NCI-H1048 (cell line): ENCODE data around the gene OMA1.

Experiments used
- DNase-seq: peaks from one replicate; lab custom pipeline; 2025; lab: John Stamatoyannopoulos, UW

The OMA1 gene

GRCh38 chr1:58457023-58457635 is 89.4 kb downstream of the OMA1 start:
- DNase-seq: no peak

DNA sequence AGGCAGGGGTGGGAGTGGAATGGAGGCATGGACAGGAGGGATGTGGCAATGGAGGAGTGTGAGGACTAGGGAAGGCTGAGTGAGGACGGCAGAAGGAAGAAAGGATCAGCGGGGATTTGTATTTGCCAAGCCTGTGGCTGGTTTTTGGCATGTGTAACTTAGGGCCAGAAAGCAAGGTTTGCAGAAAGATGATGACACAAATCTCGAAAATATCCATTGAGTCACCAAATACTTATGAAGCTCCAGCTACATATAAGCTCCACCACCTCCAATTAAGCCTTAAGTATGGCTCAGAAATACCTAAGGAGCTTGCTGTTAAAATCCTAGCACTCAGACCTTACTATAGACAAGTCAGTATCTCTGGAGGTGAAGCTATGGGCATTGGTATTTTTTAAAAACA is 90.1 kb downstream of the OMA1 start:
- DNase-seq: no peak

DNA sequence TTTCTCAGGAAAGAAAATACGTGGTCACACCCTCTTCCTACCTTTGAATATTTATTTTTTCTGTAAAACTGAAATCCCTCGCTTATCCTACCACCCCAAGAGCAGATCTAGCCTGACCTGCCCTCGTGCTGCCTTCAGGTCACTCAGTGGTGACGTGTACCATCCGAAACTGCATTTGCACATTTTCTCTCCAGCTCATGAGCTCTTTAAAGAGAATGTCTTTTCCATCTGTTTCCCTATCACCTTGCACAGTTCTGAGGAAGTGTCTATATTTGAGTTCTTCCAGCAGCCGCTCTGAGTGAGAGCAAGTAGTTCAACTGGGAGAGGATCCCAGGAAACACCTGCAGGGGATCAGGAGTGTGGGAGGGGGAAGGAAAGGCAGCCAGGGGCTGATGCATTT is 91.7 kb downstream of the OMA1 start:
- DNase-seq: no peak

GRCh38 chr1:58454385-58454784 is 92.1 kb downstream of the OMA1 start:
- DNase-seq: no peak

GRCh38 chr1:58451560-58452191 is 94.8 kb downstream of the OMA1 start:
- no peak for DNase-seq

GRCh38 chr1:58447886-58448285 is 98.6 kb downstream of the OMA1 start:
- no peak for DNase-seq

DNA sequence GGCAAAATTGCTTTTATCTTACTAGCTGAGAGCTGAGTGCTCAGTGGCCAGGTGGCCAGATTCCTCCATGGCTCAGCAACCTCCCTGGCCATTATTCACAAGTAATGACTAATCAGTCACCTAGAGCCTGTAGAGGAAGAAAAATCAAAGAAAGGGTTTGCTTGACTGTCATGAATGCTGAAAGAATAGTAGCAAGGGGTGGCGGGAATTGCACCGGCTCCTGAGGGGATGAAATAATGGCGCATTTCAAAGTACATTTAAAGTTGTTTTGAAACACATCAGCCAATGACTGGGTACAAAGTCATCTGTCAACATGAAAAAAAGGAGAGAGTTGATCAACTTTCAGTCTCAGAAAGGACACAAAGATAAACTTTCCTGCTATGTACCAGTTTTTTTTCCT is 99.5 kb downstream of the OMA1 start:
- no peak for DNase-seq

GRCh38 chr1:58446368-58446767 is 100.2 kb downstream of the OMA1 start:
- no peak for DNase-seq

GRCh38 chr1:58443986-58444868 is 102.3 kb downstream of the OMA1 start:
- DNase-seq: no peak

DNA sequence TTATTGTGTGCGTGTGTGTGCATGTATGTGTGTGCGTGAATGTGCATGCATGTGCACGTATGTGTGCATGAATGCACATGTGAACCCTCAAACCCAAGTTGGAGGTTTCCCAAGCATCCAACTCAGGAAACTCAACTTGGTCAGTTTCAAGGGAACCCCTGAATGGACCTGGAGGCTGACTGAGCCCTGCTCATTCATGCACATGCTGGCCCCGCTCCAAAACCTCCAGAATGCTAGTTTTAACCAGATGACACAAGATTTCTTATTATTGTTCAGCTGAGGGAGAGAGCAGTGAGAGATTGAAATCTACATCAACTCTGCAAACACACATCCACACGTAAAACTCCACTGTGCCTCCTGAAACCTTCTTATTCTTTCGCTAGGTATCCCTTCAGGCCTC is 104.4 kb downstream of the OMA1 start:
- DNase-seq: no peak

- DNase-seq: no peak
Observed at GRCh38 chr1:58441699-58442098, 104.8 kb downstream of the OMA1 start.

GRCh38 chr1:58440696-58441095 is 105.8 kb downstream of the OMA1 start:
- no peak for DNase-seq

DNA sequence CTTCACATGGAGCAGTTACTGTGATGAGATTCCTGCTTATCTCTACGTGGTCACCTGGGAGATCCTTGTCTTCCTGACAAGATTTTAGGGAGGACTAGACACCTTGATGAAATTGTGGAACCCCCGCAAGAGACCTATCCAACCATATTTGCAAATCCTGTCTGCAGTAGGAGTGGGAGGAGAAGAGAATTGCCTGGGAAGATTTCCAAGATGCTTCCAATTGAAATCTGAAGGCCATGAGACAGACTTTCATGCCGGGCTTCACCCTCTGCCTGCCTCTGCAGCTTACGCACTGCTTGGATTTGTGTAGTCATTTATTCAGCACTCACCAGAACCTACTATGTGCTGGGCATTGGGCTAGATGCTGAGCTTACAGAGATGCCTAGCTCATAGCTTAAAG is 106.6 kb downstream of the OMA1 start:
- DNase-seq: no peak

DNA sequence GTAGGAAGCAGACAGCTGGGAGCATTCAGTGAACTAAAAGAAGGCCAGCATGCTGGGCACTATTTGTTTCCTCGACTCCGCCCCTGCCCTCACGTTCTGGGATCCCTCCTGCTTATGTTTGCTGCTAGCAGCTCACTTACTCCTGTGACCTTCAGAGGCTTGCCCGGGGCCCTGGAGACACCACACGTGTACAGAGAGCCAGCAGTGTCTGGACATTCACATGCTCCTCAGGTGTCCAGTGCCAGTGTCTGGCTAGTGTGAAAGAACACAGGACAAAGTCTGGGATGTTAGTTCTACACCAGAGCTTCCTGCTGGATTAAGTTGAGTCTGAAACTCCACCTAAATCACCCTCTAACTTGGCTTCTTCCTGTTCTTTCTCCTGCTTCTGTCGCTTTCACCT is 108.1 kb downstream of the OMA1 start:
- DNase-seq: no peak

GRCh38 chr1:58437623-58438022 is 108.9 kb downstream of the OMA1 start:
- no peak for DNase-seq

GRCh38 chr1:58436615-58437297 is 109.8 kb downstream of the OMA1 start:
- DNase-seq: no peak

DNA sequence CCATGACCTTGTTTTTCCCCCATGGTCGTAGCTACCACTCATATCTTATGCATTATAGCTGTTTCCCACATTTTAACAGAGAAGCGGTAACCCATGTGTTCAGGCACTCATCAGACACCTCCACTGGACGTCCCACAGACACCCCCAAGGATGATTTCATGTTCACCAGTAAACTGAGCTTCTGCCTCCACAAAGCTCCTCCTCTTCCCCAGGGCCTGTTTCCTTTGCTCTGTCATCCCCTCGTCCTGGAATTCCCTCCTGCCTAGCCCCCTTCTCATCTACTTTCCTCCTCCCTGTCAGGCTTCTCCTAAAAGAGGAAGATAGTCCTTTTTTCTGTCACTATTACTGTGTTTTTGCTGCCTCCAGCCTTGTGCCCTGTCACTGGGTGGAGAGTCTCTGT is 111.2 kb downstream of the OMA1 start:
- no peak for DNase-seq

DNA sequence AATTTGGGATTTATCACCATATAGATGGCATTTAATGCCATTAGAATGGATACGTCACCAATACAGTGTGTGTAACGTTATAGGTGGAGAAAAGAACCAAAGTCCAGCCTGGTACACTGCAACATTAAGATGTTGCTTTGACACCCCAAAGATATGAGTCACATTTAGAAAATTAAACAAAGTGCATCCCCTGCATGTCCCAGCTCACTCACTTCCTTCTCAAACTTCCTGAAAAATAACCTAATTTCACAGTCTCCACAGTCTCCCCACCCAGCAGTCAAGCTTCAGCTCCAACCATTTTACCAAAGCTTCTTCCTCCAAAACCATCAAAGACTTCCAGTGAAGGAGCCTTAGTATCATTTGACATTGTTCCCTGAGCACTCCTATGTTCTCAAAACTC is 111.9 kb downstream of the OMA1 start:
- DNase-seq: no peak

GRCh38 chr1:58434181-58434580 is 112.3 kb downstream of the OMA1 start:
- no peak for DNase-seq

DNA sequence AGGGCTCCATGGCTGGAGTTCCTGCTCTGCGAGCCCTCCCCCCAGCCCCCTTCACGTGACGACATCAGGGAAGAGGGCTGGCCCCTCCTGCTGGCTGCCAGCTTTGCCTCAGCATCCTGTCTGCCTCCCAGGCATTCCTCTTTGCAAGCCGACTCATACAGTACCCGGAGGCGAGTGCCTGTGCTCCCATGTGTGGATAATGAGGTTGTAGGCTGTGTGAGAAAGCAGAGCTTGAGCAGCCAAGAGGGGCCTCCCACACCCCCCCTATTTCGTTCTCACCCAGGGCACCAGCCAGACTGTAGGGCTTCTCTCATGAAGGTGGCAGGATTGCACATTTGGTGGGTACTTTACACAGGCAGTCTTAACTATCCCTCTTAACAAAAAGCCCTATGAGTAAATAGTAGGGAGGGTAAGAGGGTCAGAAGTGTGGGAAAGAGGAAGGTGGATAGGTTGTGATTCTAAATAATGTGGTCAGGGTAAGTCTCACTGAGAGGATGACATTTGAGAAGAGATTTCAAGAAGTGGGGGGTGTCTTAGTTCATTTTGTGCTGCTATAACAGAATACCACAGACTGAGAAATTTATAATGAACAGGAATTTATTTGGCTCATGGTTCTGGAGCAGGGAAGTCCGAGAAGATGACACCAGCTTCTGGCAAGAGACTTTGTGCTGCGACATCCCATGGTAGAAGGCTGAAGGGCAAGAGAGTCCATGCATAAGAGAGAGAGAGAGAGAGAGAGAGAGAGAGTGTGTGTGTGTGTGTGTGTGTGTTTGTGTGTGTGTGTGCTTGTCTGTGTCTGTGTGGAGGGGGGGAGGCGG is 113.5 kb downstream of the OMA1 start:
- DNase-seq: no peak

GRCh38 chr1:58431901-58432620 is 114.5 kb downstream of the OMA1 start:
- no peak for DNase-seq
